Neural cell (in vitro differentiated cells): ENCODE measurements around the gene VPS33B. TPM values are rescaled to one million over a fixed set of nuclear protein-coding genes. Genes with fewer than 3 reads are reported as not detected.

Source experiments
- H2AFZ ChIP-seq: fragments of 200-600, 300-800 bp; sonication (generic), shearing (Covaris generic); 2 replicates; pipeline ENCODE4 v1.6.0; 2014; ENCODE audit warnings: low read depth, mild to moderate bottlenecking, antibody characterized with exemption, low read length, moderate library complexity
- H3F3A ChIP-seq: fragments of 200-600 bp; shearing (Covaris generic); 2 replicates; pipeline ENCODE4 v1.6.1; 2016; ENCODE audit warnings: mild to moderate bottlenecking, moderate library complexity, mixed read lengths, antibody characterized with exemption, low read length; ENCODE audit not compliant: insufficient read depth, poor library complexity, severe bottlenecking
- H3K27ac ChIP-seq: fragments of 200-600, 300-800 bp; sonication (generic), shearing (Covaris generic); 2 replicates; pipeline ENCODE4 v1.5.1; 2014; ENCODE audit warnings: mild to moderate bottlenecking, low read length, moderate library complexity
- H3K27me3 ChIP-seq: fragments of 300-800, 200-600 bp; sonication (generic), shearing (Covaris generic); 2 replicates; pipeline ENCODE4 v1.6.0; 2014; ENCODE audit warnings: mild to moderate bottlenecking, low read depth, low read length, moderate library complexity; ENCODE audit not compliant: insufficient read depth
- H3K36me3 ChIP-seq: fragments of 300-800, 200-600 bp; sonication (generic), shearing (Covaris generic); 2 replicates; pipeline ENCODE4 v1.5.1; 2014; ENCODE audit warnings: mild to moderate bottlenecking, antibody characterized with exemption, low read length, moderate library complexity; ENCODE audit not compliant: insufficient read depth
- H3K4me2 ChIP-seq: fragments of 300-800, 200-600 bp; sonication (generic), shearing (Covaris generic); 2 replicates; pipeline ENCODE4 v1.6.0; 2014; ENCODE audit warnings: mild to moderate bottlenecking, low read length
- H3K4me3 ChIP-seq: fragments of 300-800, 200-600 bp; sonication (generic), shearing (Covaris generic); 2 replicates; pipeline ENCODE4 v1.5.1; 2014; ENCODE audit warnings: mild to moderate bottlenecking, low read length, moderate library complexity
- H3K79me2 ChIP-seq: fragments of 200-600 bp; shearing (Covaris generic); replicated peaks from 2 replicates; pipeline ENCODE4 v1.6.0; 2014; ENCODE audit warnings: mild to moderate bottlenecking, low read length, moderate library complexity; ENCODE audit not compliant: insufficient read depth
- H3K9ac ChIP-seq: fragments of 300-800, 200-600 bp; sonication (generic), shearing (Covaris generic); 2 replicates; pipeline ENCODE4 v1.6.1; 2016; ENCODE audit warnings: mild to moderate bottlenecking, low read length, mixed read lengths
- H3K9me2 ChIP-seq: fragments of 200-600 bp; shearing (Covaris generic); 2 replicates; pipeline ENCODE4 v1.6.1; 2016; ENCODE audit warnings: mild to moderate bottlenecking, low read length, mixed read lengths; ENCODE audit not compliant: insufficient read depth
- H3K9me3 ChIP-seq: fragments of 200-600, 300-800 bp; sonication (generic), shearing (Covaris generic); 2 replicates; pipeline ENCODE4 v1.6.1; 2016; ENCODE audit warnings: mild to moderate bottlenecking, mixed run types, low read length, moderate library complexity, mixed read lengths
- H4K20me1 ChIP-seq: fragments of 200-600 bp; shearing (Covaris generic); 2 replicates; pipeline ENCODE4 v1.6.1; 2016; ENCODE audit warnings: mild to moderate bottlenecking, mixed run types; ENCODE audit not compliant: insufficient read depth
- CTCF ChIP-seq: fragments of 450-650 bp; IDR thresholded peaks from 2 replicates; pipeline ENCODE4 v1.5.1; 2014; ENCODE audit warnings: antibody characterized with exemption, mild to moderate bottlenecking, moderate library complexity; ENCODE audit not compliant: poor library complexity, severe bottlenecking
- EP300 ChIP-seq: fragments of 450-650 bp; conservative IDR thresholded peaks from 2 replicates; pipeline ENCODE4 v1.6.1; 2014; ENCODE audit warnings: antibody characterized with exemption, mild to moderate bottlenecking, moderate library complexity; ENCODE audit not compliant: poor library complexity, severe bottlenecking
- EZH2 ChIP-seq: fragments of 200-600, 300-800 bp; shearing (Covaris generic), sonication (generic); IDR thresholded peaks from 2 replicates; pipeline ENCODE4 v1.6.1; 2014; ENCODE audit warnings: antibody characterized with exemption, low read length, borderline replicate concordance, mild to moderate bottlenecking; ENCODE audit not compliant: insufficient read depth, poor library complexity, severe bottlenecking
- MXI1 ChIP-seq: fragments of 450-650 bp; conservative IDR thresholded peaks from 2 replicates; pipeline ENCODE4 v1.6.1; 2014; ENCODE audit warnings: antibody characterized with exemption, mild to moderate bottlenecking; ENCODE audit not compliant: poor library complexity, severe bottlenecking
- POLR2AphosphoS5 ChIP-seq: IDR thresholded peaks from 2 replicates; pipeline ENCODE4 v1.6.1; 2012
- RAD21 ChIP-seq: fragments of 450-650 bp; conservative IDR thresholded peaks from 2 replicates; pipeline ENCODE4 v1.6.1; 2014; ENCODE audit warnings: antibody characterized with exemption, mild to moderate bottlenecking, moderate library complexity
- REST ChIP-seq: IDR thresholded peaks from 2 replicates; pipeline ENCODE4 v1.6.1; 2012; ENCODE audit warnings: borderline replicate concordance
- SMC3 ChIP-seq: fragments of 450-650 bp; conservative IDR thresholded peaks from 2 replicates; pipeline ENCODE4 v1.6.1; 2014; ENCODE audit warnings: antibody characterized with exemption, mild to moderate bottlenecking, moderate library complexity; ENCODE audit not compliant: poor library complexity
- TAF1 ChIP-seq: IDR thresholded peaks from 2 replicates; pipeline ENCODE4 v1.6.1; 2012; ENCODE audit warnings: low read depth
- polyA plus RNA-seq: library from polyadenylated mRNA; depleted of rRNA; stranded (reverse); fragments of >200 nt; gene quantifications from 2 replicates; pipeline ENCODE4 v1.2.3, GENCODE V29; 2014

VPS33B gene
- polyA plus RNA-seq, 1 donor from 2014 or later = 54.9 TPM

- Histone ChIP-seq H3F3A (no peaks in the 10 kb centered on the region), H3K27ac (no peak overlapping the region), H3K27me3 (no peaks in the 10 kb centered on the region), H3K9me2 (no peaks in the 10 kb centered on the region), H3K36me3 (no peaks in the 10 kb centered on the region), H3K79me2 (no peaks in the 10 kb centered on the region), H3K9ac (no peak overlapping the region), H2AFZ (no peak overlapping the region), H3K4me2 (no peak overlapping the region), H4K20me1 (no peaks in the 10 kb centered on the region), H3K9me3 (no peaks in the 10 kb centered on the region), H3K4me3 (no peak overlapping the region)
- TF ChIP-seq REST (no peak), EP300 (no peak), POLR2AphosphoS5 (no peak), MXI1 (no peak), RAD21 (no peak), TAF1 (no peak), SMC3 (no peak), EZH2 (no peak), CTCF (no peak)
These were observed 50.3 kb downstream of the VPS33B start for GRCh38 chr15:90972133-90972532.

DNA sequence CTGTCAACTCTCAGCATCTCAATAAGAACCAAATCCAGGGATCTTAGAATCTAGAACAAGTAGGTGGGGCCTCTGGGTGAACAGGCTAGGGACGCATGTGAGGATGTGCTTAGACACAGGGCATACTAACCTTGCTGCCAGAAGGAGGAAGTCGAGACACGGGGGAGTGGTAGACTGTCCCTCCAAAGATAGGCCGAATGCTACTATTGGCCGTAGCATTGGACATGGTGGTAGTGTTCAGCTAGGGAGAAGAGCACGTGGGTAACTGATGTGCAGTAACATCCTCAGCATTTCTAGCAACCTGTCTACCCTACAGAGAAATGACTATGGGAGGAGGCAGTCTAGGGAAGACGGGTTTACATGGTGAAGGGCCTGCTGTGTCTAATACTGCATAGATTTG is 52.1 kb downstream of the VPS33B start:
- Histone ChIP-seq H3K9ac (no peak overlapping the region), H3K9me2 (no peaks in the 10 kb centered on the region), H2AFZ (no peak overlapping the region), H3F3A (no peaks in the 10 kb centered on the region), H3K27ac (no peak overlapping the region), H3K27me3 (no peaks in the 10 kb centered on the region), H3K36me3 (no peaks in the 10 kb centered on the region), H3K79me2 (no peaks in the 10 kb centered on the region), H3K4me2 (no peak overlapping the region), H3K9me3 (no peaks in the 10 kb centered on the region), H4K20me1 (no peaks in the 10 kb centered on the region), H3K4me3 (no peak overlapping the region)
- TF ChIP-seq RAD21 (no peak), MXI1 (no peak), SMC3 (no peak), REST (no peak), POLR2AphosphoS5 (no peak), EZH2 (no peak), CTCF (no peak), EP300 (no peak), TAF1 (no peak)
